GM12878 (cell line): ENCODE data around the gene SPATA2. TPM values are rescaled to one million over a fixed set of nuclear protein-coding genes. Genes with fewer than 3 reads are reported as not detected.

Experiments used
- ATAC-seq: fragments of 200-7000 bp; cut with Tn5 transposase; 3 replicates; pipeline ENCODE4 v1.9.1; 2020; ENCODE audit warnings: mild to moderate bottlenecking, moderate library complexity
- BruUV-seq: library from RNA; stranded (reverse); fragments of 400-500 nt; replicated peaks from 2 replicates; lab custom pipeline; 2021; lab: Mats Ljungman, UMichigan
- CTCF ChIA-PET: fragments of 300-600 bp; sonication (Branson Sonifier 250); formaldehyde crosslinking; extraction: SDS; loops from one replicate; lab custom pipeline; 2021; ENCODE audit warnings: inconsistent platforms; lab: Yijun Ruan, JAX
- POLR2A ChIA-PET: fragments of 350-600 bp; formaldehyde crosslinking; extraction: SDS; loops from one replicate; lab custom pipeline; 2021; ENCODE audit warnings: inconsistent platforms; lab: Charles Lee
- RAD21 ChIA-PET: fragments of 300-600 bp; sonication (Branson Sonifier 250); formaldehyde crosslinking; loops from one replicate; lab custom pipeline; 2023; ENCODE audit warnings: antibody characterized with exemption; ENCODE audit not compliant: unreplicated experiment; lab: Charles Lee
- SMC1A ChIA-PET: fragments of 300-600 bp; sonication (Branson Sonifier 250); formaldehyde crosslinking; loops from one replicate; lab custom pipeline; 2023; ENCODE audit not compliant: unreplicated experiment, uncharacterized antibody; lab: Charles Lee
- DNase-seq: peaks from one replicate; pipeline ENCODE4 v3.0.0-alpha.2; 2011; ENCODE audit warnings: low read depth, low spot score
- FAIRE-seq: peaks from 3 replicates; lab custom pipeline; 2011; peaks lifted over from hg19 to GRCh38; lab: Jason Lieb, UNC
- H2AFZ ChIP-seq: 2 replicates; pipeline ENCODE4 v1.6.0; 2011; ENCODE audit warnings: low read depth, low read length, control low read depth; ENCODE audit not compliant: control insufficient read depth
- H3K27ac ChIP-seq: 2 replicates; pipeline ENCODE4 v1.5.1; 2011; ENCODE audit warnings: control low read depth; ENCODE audit not compliant: control insufficient read depth, insufficient read depth
- H3K27me3 ChIP-seq, 2 experiments: replicated peaks in 1 of 2; 2 replicates each; pipeline versions ENCODE4 v1.6.0 to v1.6.1; 2011; ENCODE audit warnings: low read length in 1 of 2; ENCODE audit not compliant: control insufficient read depth in 2 of 2, insufficient read depth in 2 of 2
- H3K36me3 ChIP-seq, 2 experiments: 2 replicates each; pipeline ENCODE4 v1.5.1; 2011; ENCODE audit warnings: low read length in 1 of 2; ENCODE audit not compliant: control insufficient read depth in 2 of 2, insufficient read depth in 2 of 2
- H3K4me1 ChIP-seq: 2 replicates; pipeline ENCODE4 v1.6.1; 2011; ENCODE audit warnings: mild to moderate bottlenecking, low read length, moderate library complexity, mixed read lengths; ENCODE audit not compliant: control insufficient read depth, insufficient read depth
- H3K4me2 ChIP-seq: 2 replicates; pipeline ENCODE4 v1.6.0; 2011; ENCODE audit warnings: control low read depth; ENCODE audit not compliant: control insufficient read depth, insufficient read depth
- H3K4me3 ChIP-seq: fragments of 200-600 bp; sonication (generic); 2 replicates; pipeline ENCODE4 v1.5.1; 2016
- H3K79me2 ChIP-seq: 2 replicates; pipeline ENCODE4 v1.6.0; 2011; ENCODE audit warnings: low read length; ENCODE audit not compliant: control insufficient read depth, insufficient read depth
- H3K9ac ChIP-seq: 2 replicates; pipeline ENCODE4 v1.8.0; 2011; ENCODE audit warnings: low read length, control low read depth, mixed read lengths; ENCODE audit not compliant: control insufficient read depth, insufficient read depth
- H3K9me3 ChIP-seq: replicated peaks from 3 replicates; pipeline ENCODE4 v1.5.1; 2011; ENCODE audit warnings: mild to moderate bottlenecking, low read length; ENCODE audit not compliant: control insufficient read depth, insufficient read depth
- H4K20me1 ChIP-seq: 2 replicates; pipeline ENCODE4 v1.6.0; 2011; ENCODE audit not compliant: control insufficient read depth, insufficient read depth
- CBFB ChIP-seq: IDR thresholded peaks from 2 replicates; pipeline ENCODE4 v1.6.1; 2016; ENCODE audit warnings: antibody characterized with exemption, low read depth
- CEBPB ChIP-seq, 2 experiments: fragments of 150-350 bp in 1 of 2; IDR thresholded peaks; 2 replicates each; pipeline ENCODE4 v1.6.1; 2012 to 2014; ENCODE audit warnings: low read depth in 2 of 2, low read length in 2 of 2, borderline replicate concordance in 1 of 2, inconsistent platforms in 1 of 2
- ESRRA ChIP-seq: IDR thresholded peaks from 2 replicates; pipeline ENCODE4 v1.6.1; 2012; ENCODE audit warnings: mild to moderate bottlenecking, low read length, improper control_type of control experiment
- HCFC1 ChIP-seq: fragments of 150-350 bp; IDR thresholded peaks from 2 replicates; pipeline ENCODE4 v1.6.1; 2014; ENCODE audit warnings: low read length
- PAX5 ChIP-seq: IDR thresholded peaks from 2 replicates; pipeline ENCODE4 v1.6.1; 2011; ENCODE audit warnings: low read depth, low read length, borderline replicate concordance
- TCF7 ChIP-seq: IDR thresholded peaks from 2 replicates; pipeline ENCODE4 v1.6.1; 2014; ENCODE audit warnings: antibody characterized with exemption, borderline replicate concordance
- ZBTB4 ChIP-seq: fragments of 450-650 bp; formaldehyde crosslinking; IDR thresholded peaks from 2 replicates; pipeline ENCODE4 v1.4.0; 2022; ENCODE audit warnings: mild to moderate bottlenecking, moderate library complexity
- WGBS: methylation state at CpG from one replicate; pipeline ENCODE4 v1.1.6; 2016; ENCODE audit warnings: low lambda C conversion rate; ENCODE audit not compliant: insufficient replicate concordance, insufficient coverage; ENCODE audit errors: missing lambda C conversion rate; 5-methylcytosine and 5-hydroxymethylcytosine counted together
- in situ Hi-C: fragments of 300-500 bp; cut with MboI; formaldehyde crosslinking; loops from 9 replicates; pipeline ENCODE4 v1.14.3; 2018; ENCODE audit warnings: mixed read lengths
- intact Hi-C: fragments of 100-400 bp; cut with micrococcal nuclease; formaldehyde crosslinking; loops from one replicate; pipeline ENCODE4 v1.14.2; 2022; ENCODE audit not compliant: unreplicated experiment
- polyA plus RNA-seq, 11 experiments: library from polyadenylated mRNA; depleted of rRNA in 4 of 11; unstranded in 6 of 11; stranded (reverse) in 5 of 11; fragments of >200 nt; fragmentation: Nextera tagmentation in 4 of 11; fragmentation: Illumina TruSeq in 1 of 11; extraction: Ambion mirVana in 4 of 11; extraction: Trizol in 1 of 11; gene quantifications; 1 replicate in 1 of 11; 2 replicates in 10 of 11; pipeline versions ENCODE4 v1.2.1 to v1.2.3, GENCODE V29; 2011 to 2016; ENCODE audit warnings: inconsistent platforms in 2 of 11, missing spikeins in 2 of 11, low read depth in 1 of 11
- total RNA-seq, 4 experiments: library from RNA; depleted of rRNA in 3 of 4; stranded (reverse); fragments of >200 nt in 3 of 4; fragmentation: Illumina TruSeq in 1 of 4; extraction: Trizol in 1 of 4; gene quantifications; 2 replicates each; pipeline versions ENCODE4 v1.2.1 to v1.2.3, GENCODE V29; 2013 to 2021

SPATA2 gene
- total and polyA plus RNA-seq, 10 of the 15 experiments (the other 5 are each of a cell fraction or from before 2014, with no cell fraction given) = 0.93 to 11.7 (median 5.6) TPM

GRCh38 chr20:49878977-49879376 lies 36.4 kb downstream of the SPATA2 start:
- in situ Hi-C loops = no loop called here
- Histone ChIP-seq H4K20me1 (no peaks in the 10 kb centered on the region), H3K36me3 (peaks cover 3 to 13% of the 10 kb centered on the region in 2 experiments; a peak in 3 of 4 replicates), H3K79me2 (no peaks in the 10 kb centered on the region), H3K4me2 (no peak overlapping the region), H3K4me3 (no peak overlapping the region), H3K27ac (no peak overlapping the region), H3K9me3 (no peaks in the 10 kb centered on the region), H2AFZ (no peak overlapping the region), H3K9ac (no peak overlapping the region), H3K4me1 (no peaks in the 10 kb centered on the region), H3K27me3 (no peaks in the 10 kb centered on the region)
- SMC1A ChIA-PET = interaction anchor here (1.0 kb wide), 1 partner anchor 14 kb away, joined by 3 read pairs; no protein-coding TSS in a partner anchor
- BruUV-seq = no TSS peak
- FAIRE-seq (no peak), DNase-seq (no peak), ATAC-seq (no peak)
- RAD21 ChIA-PET = no interaction called here
- WGBS = 90% methylated on average over 1 of the region's 1 CpG
- intact Hi-C loops = no loop called here
- TF ChIP-seq PAX5 = no peak
- no peak for TF ChIP-seq HCFC1
- no peak for TF ChIP-seq ESRRA
- TF ChIP-seq TCF7 = no peak
- no peak for TF ChIP-seq CBFB
- TF ChIP-seq ZBTB4 (CRISPR knock-in tag) = no peak
- no peak for TF ChIP-seq CEBPB (IDR thresholded peaks at IDR 0.05; ENCODE audit: borderline replicate concordance in 1 of 2, low read depth in 2 of 2, low read length in 2 of 2)
- CTCF ChIA-PET = interaction anchor here (4.7 kb wide), 1 partner anchor 10 kb away, joined by 15 read pairs; no protein-coding TSS in a partner anchor
- POLR2A ChIA-PET = no interaction called here
